HG02885 (cell line): ENCODE measurements around the gene CCDC9.
A peak's percentile ranks its signal among the peaks of the same experiment; 100 is the strongest.

Source experiments
- ATAC-seq: cut with Tn5 transposase; IDR thresholded peaks from one replicate; pipeline ENCODE4 v1.9.1; 2021; ENCODE audit warnings: mild to moderate bottlenecking; ENCODE audit not compliant: unreplicated experiment, poor library complexity

The CCDC9 gene

DNA sequence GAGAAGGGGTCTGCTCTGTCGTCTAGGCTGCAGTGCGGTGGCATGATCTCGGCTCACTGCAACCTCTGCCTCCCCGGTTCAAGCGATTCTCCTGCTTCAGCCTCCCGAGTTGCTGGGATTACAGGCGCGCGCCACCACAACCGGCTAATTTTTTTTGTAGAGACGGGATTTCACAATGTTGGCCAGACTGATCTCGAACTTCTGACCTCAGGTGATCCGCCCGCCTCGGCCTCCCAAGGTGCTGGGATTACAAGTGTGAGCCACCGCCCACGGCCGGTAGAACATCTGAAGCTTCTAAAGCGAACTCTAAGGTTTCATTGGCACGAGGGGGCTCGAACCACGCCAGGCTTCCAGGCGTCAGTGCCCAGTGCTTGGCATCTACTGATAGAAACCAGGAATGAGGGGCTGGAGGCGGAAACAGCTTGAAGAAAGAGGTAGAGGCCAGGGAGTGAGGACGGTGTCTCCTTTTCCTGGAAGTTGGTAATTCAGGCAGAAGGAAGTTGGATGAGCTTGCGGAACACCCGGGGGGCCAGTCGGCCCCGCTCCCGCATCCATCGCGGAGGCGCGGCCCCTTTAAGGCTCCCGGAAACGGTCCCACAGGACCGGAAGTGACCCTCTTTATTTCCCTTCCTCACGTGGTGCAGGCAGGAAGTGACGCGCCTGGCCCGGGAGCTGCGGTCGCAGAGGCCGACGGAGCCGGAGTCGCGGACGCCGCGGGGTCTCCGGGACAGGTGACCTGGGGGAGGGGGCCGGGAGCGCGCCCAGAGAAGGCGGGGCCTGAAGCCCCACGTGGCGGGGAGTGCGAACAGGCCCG lies at the start of gene CCDC9:
TSS of gene CCDC9 (plus strand) at position 647 of the 814 bp plus-strand sequence. CDS start 1,876 bp downstream, outside the sequence.
- ATAC-seq: peak; percentile 56

DNA sequence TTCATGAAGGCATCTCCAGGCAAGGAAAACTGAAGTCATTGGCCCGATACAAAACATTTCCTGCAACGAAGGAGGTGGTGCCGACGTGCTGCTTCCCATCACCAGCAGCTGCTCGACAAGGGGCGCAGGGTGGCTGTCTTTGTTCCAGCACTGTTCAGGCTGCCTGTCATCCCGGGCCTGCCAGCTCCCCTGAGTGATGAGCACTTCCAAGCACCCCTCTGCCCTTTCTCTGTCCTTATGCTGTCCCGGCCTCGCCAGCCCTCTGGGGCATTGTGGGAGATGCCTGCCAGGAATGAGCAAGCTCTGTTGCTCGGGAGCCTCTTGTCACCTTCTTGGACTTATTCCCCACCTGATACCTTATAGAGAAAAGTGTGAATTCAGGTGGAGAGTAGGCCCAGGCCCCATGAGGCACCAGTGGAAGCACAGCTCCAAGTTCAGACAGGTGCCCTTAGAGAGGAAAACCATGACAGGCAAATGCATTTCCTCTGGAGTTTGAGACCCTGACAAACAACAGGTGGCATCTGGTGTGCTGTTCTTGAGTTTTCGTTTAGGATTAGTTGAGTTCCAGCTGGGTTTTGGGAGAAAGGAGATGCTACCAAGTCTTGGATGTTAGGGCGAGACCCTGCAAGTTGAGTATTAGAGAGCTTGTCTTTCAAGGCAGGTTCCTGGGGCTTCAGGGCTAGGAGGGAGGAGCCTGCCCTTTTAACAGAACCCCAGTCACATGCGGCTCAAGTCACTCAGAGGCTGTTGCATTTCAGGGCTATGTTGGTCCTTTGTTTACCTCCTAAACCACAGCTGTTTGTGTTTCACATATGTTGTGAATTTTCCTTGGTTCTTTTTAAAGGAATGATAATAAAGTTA lies 46.8 kb upstream of the CCDC9 start:
- no peak for ATAC-seq

DNA sequence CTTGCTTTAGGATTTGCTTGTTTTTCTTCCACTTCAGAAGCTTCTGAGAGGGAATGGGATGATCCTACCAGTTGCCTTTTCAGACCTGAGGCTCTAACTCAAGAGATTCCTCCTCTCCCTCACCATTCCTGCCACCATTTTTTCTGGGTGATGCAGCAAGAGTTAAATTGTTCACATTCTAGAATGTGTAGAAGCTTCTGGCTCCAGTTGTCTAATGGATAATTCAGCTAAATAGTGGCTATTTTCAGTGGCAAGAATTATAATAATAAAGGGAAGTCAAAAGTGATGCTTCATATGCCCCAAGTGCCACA lies 46.2 kb upstream of the CCDC9 start:
- no peak for ATAC-seq

DNA sequence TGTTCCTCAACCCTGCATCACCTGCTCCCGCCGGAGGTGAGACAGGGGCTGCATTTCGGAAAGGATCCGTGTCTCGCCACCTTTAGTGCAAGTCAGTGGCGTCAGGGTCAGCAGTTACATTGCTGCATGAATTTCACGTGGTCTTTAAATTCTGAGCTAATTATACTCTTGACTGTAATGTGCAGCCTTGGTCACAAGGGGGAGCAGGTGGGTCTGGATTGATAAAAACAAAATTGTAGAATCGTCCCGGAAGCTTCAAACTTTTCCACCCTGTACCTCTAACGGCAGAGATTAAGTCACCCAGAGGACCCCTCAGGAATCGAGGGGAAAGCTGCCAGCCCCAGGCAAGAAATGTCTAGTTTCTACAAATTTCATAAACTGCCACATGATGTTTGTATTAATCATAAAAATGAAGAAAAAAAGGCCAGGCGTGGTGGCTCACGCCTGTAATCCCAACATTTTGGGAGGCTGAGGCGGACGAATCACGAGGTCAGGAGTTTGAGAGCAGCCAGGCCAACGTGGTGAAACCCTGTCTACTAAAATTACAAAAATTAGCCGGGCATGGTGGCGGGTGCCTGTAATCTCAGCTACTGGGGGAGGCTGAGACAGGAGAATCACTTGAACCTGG lies 45.5 kb upstream of the CCDC9 start:
- no peak for ATAC-seq

DNA sequence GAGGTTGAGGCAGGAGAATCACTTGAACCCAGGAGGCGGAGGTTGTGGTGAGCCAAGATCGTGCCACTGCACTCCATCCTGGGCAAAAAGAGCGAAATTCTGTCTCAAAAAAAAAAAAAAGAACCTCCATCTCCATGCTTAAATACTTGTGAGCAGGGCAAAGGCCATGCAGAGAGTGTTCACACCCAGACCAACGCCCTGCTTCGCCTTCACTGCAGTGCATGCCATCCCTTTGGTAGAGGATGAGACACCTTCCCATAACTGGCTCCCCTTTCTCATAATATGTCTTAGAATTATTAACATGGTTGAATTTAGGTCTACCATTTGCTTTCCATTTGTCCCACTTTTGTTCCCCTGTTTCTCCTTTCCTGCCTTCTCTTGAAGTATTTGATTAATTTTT lies 40.7 kb upstream of the CCDC9 start:
- ATAC-seq: no peak

DNA sequence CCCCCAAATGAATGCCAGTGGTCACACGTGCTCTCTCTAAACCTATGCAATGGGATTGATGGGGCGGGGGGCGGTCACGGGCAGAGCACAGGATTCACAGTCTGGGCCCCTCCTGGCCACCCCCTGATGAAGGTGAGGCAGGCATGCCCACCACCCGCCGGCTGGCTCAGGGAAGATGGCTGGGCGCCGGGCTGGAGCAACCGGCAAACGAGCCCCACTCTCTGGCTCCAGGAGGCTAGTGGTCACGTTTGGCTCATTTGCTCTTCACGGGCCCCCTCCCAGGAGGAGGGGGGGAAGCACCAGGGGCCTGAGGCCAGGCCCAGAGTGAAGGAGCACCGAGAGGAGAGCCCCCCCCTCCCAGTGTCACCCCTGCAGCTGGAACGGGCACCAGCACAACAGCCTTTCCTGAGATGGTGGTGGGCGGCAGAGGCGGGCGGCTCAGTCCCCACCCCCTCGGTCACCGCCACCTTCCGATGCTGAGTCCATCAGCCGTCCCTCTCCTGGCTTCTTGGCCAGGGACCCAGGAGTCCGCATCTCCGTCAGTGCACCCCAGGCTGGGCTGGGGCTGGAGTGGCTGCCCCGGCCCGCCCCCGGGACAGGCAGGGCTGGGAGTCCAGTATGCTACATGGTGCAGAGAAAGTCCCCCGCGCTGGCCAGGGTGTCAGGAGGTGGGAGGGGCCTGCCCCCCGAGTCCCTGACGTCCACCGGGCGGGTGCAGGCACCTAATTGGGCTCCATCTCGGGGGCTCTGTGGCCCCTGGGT lies 35.1 kb upstream of the CCDC9 start:
- ATAC-seq: no peak

DNA sequence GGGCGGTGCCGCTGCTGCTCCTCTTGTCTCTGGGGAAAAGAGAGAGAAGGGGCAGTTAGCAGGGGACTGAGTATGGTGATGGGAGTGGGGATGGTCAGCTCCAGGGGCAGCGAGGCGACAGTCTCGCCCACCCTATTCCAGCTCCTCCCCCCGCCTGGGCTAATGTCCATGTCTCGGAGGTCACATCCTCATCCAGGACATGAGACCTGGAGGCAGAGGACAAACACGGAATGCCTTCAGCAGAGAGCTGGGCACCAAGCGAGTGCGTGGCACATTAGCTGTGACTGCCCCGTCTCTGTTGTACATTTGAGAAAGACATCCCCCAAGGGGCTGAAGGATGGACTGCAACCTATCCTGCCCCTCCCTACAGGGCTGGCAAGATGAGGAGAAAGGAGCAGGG lies 34.4 kb upstream of the CCDC9 start:
- ATAC-seq: no peak

DNA sequence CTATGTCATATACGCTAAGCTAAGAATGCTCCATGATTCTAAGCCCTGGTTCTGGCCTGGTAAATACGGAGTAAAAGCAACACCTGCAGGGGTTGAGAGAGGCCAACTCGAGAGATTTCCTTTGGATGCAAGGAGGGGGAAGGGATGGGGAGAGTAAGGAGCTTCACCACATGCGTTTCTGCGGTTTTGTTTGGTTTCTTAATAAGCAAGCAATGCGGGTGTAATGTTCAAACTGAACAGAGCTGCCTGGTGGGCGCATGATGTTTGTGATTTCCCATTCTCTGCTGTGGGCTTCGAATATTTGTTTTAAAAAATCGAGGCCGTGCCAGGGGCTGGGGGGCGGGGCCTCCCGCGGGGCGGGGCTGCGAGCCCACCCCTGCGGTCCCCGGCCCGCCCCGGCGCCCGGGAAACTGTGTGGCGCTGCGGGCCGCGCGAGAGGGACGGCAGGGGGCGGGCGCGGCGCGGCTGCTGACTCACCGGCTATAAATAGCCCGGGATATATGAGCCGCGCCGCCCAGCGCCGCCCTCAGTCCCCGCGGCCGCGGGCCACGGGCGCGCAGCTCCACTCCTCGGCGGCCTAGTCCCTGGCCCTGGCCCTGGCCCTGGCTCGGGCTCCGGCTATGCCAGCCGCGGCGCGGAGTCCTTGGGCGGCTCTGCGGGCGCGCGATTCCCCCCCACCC lies 30.4 kb upstream of the CCDC9 start:
- ATAC-seq: peak; percentile 52

DNA sequence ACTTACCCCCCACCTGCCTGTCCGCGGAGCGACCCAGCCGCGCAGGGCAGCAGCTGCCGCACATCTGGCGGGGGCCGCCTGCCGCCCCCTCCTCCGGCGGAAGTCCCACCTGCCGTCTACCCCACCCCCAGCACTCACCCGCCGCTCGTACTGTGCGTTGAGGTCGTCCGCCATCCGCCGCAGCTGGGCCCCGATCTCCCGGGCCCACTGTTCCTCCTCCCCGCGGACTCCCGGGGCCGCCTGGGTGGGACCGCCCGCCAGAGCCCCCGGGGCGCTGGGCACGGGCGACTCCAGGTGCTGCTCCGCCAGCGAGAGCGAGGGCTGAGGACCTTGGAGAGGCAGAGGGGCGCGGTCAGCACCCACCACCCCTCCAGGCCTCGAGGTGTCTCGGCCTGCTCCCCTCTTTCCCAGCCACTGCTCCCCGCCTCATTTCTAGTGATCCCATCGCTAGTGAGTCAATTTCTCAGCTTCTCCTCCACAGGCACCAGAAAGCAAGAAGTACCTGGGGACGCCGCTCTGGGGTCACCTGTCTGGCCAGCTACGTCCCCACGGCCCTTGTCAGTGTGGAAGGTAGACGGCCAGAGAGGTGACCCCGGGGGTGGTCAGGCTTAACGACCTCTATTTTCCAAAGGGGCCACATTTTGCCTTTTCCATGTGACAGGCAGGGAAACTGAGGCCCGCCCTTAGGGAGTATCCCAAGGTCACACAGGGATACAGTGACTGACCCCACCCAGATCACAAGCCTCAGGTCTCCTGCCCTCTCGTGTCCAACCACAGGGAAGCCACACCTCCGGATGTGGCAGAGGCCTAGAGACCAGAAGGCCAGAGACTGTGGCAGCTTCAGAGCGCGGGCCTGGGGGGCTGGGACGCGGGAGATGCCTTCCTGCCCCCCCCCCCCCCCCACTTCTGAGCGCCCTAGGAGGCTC lies 29.6 kb upstream of the CCDC9 start:
- ATAC-seq: peak; percentile 31

DNA sequence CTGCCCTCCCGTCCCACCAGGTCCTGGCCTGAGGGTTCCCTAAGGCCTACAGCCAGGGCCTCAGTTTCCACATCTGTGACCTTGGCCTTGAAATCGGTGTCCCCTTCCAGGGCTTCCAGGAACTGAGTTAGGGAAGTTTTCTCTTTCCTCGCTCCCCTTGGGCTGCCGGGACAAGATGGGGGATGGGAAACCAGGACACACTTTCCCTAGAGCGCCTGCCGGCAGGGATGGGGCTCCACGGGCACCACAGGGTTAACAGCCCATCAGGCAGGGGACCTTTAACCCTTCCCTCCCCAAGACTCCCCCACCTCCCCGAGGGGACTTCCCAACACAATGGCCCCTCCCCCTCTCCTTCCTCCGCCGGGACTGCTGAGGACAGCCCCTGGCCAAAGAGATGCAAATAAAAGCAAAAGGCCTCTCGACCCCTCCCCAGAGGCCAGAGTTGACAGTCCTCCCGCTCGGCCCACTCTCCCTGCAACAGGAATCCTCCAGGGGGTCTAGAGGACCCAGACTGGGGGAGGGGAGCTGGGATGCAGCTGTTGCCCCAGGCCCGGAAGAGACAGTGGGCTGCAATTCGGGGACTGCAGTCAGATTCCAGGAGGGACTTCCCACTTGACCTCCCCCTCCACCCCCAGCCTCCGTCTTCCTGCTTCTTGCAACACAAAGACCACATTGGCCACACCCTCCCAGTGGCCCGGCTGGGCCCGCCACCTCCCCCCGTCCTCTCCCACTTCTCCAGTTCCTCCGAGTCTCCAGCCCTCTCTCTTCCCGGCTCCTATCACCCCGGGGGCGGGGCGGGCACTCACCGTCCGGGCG lies 28.8 kb upstream of the CCDC9 start:
- no peak for ATAC-seq

DNA sequence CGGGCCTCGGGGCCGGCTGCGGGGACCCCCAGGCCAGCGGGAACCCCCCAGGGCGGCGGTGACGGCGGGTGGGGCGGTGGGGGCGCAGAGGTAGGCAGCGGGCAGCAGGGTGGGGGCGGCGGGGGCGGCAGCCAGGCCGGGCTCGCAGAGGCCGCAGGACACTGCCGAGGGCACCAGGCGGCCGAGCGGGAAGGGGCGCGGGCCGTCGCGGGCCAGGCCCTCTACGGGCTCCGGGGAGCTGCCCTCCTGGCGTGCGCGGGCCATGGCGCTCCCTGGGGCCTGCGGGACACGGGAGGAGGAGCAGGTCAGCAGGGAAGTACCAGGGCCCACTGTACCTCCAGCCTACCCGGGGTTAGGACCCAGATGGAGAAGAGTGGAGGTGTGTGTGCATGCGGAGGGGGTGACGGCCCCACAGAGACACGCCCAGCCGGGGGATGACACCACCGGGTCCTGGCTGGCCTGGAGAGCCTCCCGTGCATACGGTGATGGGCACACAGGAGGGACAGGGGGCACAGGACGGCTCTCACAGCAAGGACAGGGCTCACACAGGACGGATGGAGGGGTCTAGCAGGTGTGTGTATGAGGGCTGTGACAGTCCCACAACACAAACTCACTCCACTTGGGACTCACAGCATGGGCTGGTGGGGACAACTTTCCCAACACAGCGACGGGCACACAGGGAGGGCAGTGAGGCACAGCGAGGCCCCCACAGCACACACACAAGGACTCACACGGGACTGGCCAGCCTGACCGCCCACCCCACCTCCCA lies 28.0 kb upstream of the CCDC9 start:
- no peak for ATAC-seq

DNA sequence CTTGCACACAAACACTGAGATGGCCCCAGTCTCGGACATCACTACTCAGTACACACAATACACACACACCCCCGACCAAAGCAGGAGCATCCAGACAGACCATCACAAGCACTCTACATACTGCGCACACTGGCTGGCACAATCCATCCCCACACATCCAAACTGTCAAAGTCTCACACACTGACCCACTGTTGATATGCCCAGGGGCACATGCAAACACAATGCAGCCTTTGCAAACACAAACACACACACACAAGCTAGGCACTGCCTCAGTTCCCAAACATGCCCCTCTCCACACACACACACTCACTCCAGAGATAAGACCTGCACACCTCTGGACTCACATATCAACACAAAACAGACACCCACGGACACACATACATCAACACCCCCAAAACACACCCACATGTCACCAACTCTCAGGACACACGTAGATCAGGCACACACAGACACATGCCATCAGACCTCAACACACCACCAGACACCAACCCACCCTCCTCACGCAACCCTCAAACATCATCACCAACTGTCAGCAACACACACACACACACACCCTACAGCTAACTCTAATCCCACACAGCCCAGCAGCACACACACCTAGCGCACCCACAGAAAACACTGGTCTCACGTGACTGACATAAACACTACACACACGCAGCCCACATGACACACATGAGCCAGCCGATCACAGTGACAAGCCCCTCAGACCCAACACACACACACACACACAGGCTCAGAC lies 27.2 kb upstream of the CCDC9 start:
- no peak for ATAC-seq

DNA sequence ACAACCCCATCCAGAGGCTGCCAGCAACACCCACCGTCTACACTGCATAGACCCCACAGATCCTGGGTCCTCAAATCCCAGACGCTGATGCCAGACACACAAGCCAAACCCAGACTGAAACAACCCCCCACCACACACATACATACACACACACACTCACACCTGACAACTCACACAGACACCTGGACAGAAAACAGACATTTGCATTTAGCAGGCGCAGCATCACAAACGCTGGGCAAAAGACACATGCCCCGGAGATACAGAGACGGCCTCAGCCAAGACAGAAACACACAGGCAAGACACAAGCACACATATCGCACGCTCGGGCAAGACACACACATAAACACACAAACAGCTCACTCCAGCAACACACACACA lies 26.7 kb upstream of the CCDC9 start:
- ATAC-seq: no peak

DNA sequence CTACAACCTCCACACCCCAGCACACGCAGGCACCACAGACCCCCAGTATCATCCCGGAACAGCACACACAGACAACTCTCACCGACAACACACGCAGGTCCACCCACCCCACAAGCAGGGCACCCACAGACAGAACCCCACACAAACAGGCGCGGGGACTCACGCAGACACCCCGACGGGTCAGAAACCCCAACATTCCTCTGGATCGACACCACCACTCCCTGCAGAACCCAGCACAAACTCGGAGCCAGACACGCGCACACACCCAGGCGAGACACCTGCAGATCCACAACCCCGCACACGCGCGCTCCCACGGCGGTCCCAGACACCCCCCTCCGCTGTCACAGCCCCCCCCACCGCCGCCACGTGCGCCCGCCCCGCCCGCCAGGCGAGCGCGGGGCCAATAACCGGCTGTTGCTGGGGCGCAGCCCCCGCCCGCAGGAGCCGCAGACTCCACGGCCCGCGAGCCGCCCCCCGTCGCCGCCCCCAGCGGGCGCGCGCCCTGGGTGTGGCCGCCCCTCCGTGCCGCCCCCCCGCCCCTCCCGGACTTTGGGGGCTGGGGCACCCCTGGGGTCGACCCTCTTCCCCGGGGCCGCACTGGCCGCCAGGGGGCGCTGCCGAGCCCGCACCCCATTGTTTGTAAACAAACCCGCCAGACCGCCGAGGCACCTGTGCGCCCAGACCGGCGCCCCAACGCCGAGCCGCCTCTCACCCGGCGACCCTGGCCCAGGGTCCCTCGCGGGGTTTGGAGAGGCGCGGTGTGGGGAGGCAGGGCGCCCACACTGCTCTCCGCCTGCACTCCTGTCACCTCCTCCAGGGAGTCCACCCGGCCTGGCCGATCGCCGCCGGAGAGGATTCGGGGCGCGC lies 26.0 kb upstream of the CCDC9 start:
- peak; percentile 25 for ATAC-seq

DNA sequence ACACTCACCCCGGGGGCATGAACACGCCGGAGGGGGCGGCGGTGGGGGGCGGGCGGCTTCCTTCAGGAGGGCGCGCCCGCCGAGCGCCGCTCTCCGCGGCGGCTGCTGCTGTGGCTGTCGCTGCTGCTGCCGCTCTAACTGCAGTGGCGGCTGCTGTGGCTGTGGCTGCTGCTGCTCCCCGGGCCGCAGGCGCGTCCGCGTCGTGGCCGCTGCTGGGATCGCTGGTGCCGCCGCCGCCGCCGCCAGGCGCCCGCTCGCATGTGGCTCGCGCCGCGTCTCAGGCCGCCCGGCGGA lies 25.5 kb upstream of the CCDC9 start, which contains the start of gene BBC3:
TSS of gene BBC3 (minus strand) at position 279 of the 294 bp plus-strand sequence. CDS start 2,768 bp downstream, outside the sequence.
- ATAC-seq: peak; percentile 0
